RWPE2 (cell line): ENCODE results near the gene HIGD1C.

Experiments used
- ATAC-seq: fragments of 200-7000 bp; cut with Tn5 transposase; 3 replicates; pipeline ENCODE4 v1.9.1; 2021; ENCODE audit warnings: low read depth
- DNase-seq: peaks from one replicate; pipeline ENCODE4 v3.0.0-alpha.2; 2020; ENCODE audit warnings: low spot score
- H3K27ac ChIP-seq: fragments of 450-650 bp; 2 replicates; pipeline ENCODE4 v1.5.1; 2017; ENCODE audit warnings: mild to moderate bottlenecking; ENCODE audit not compliant: poor library complexity, severe bottlenecking
- H3K27me3 ChIP-seq: fragments of 250-450 bp; sonication (Bioruptor Pico); 2 replicates; pipeline ENCODE4 v1.5.1; 2021; ENCODE audit warnings: mild to moderate bottlenecking, moderate library complexity; ENCODE audit not compliant: insufficient read depth, poor library complexity, severe bottlenecking
- H3K36me3 ChIP-seq: fragments of 250-450 bp; sonication (Bioruptor Pico); 2 replicates; pipeline ENCODE4 v1.5.1; 2020; ENCODE audit warnings: low read depth, mild to moderate bottlenecking, moderate library complexity
- H3K4me1 ChIP-seq: fragments of 250-450 bp; sonication (Bioruptor Pico); 2 replicates; pipeline ENCODE4 v1.5.1; 2021; ENCODE audit warnings: mild to moderate bottlenecking, moderate library complexity; ENCODE audit not compliant: insufficient read depth, poor library complexity, severe bottlenecking
- H3K4me3 ChIP-seq: fragments of 250-450 bp; sonication (Bioruptor Pico); 2 replicates; pipeline ENCODE4 v1.5.1; 2021; ENCODE audit warnings: mild to moderate bottlenecking, moderate library complexity; ENCODE audit not compliant: severe bottlenecking
- H3K9me3 ChIP-seq: fragments of 250-450 bp; sonication (Bioruptor Pico); 2 replicates; pipeline ENCODE4 v1.5.1; 2021; ENCODE audit warnings: mild to moderate bottlenecking, moderate library complexity; ENCODE audit not compliant: severe bottlenecking
- CTCF ChIP-seq: fragments of 450-650 bp; IDR thresholded peaks from one replicate; pipeline ENCODE4 v1.5.1; 2017; ENCODE audit warnings: mild to moderate bottlenecking, moderate library complexity; ENCODE audit not compliant: poor library complexity, severe bottlenecking

HIGD1C gene

GRCh38 chr12:51017452-51017851 is 65.1 kb downstream of the HIGD1C start:
- no peaks in the 10 kb centered on the region for H3K36me3 ChIP-seq
- H3K27me3 ChIP-seq, result no peaks in the 10 kb centered on the region
- H3K4me3 ChIP-seq, result no peak overlapping the region
- ATAC-seq (no peak), DNase-seq (no peak)
- no peaks in the 10 kb centered on the region for H3K9me3 ChIP-seq
- TF ChIP-seq CTCF, result no peak
- no peaks in the 10 kb centered on the region for H3K4me1 ChIP-seq
- H3K27ac ChIP-seq, result no peak overlapping the region

- DNase-seq (no peak), ATAC-seq (no peak)
- TF ChIP-seq CTCF, result no peak
- H3K27me3 ChIP-seq, result no peaks in the 10 kb centered on the region
- peaks cover 2% of the 10 kb centered on the region for H3K4me1 ChIP-seq
- H3K36me3 ChIP-seq, result peaks cover 6% of the 10 kb centered on the region; the same call in 1 of the 2 replicates
- no peak overlapping the region for H3K4me3 ChIP-seq
- no peak overlapping the region for H3K27ac ChIP-seq
- H3K9me3 ChIP-seq, result no peaks in the 10 kb centered on the region
Measured at GRCh38 chr12:51018956-51019355, 66.6 kb downstream of the HIGD1C start.

- H3K36me3 ChIP-seq, result peaks cover 6% of the 10 kb centered on the region; the same call in 1 of the 2 replicates
- H3K27ac ChIP-seq, result no peak overlapping the region
- TF ChIP-seq CTCF, result no peak
- ATAC-seq, result no peak
- no peaks in the 10 kb centered on the region for H3K27me3 ChIP-seq
- no peak for DNase-seq
- no peaks in the 10 kb centered on the region for H3K9me3 ChIP-seq
- H3K4me1 ChIP-seq, result peaks cover 3% of the 10 kb centered on the region
- no peak overlapping the region for H3K4me3 ChIP-seq
Measured at GRCh38 chr12:51019927-51020326, 67.6 kb downstream of the HIGD1C start.
